ENCODE results near the gene ACSM3. TPM values are rescaled to one million over a fixed set of nuclear protein-coding genes. Genes with fewer than 3 reads are reported as not detected.

ACSM3 gene
- total and polyA plus RNA-seq, 2 experiments from 2014 or later, result 1.8 to 4.5 TPM

- no peaks in the 10 kb centered on the region for H3K27me3 ChIP-seq
- no peaks in the 10 kb centered on the region for H3K9me3 ChIP-seq (ENCODE audit: low read depth)
- H3K4me3 ChIP-seq, result peak within 1 kb of the TSS; percentile 58
- peaks cover 22% of the 10 kb centered on the region for H3K36me3 ChIP-seq
- TF ChIP-seq CTCF (IDR thresholded peaks at IDR 0.05; ENCODE audit: low read depth, low read length), result no peak
- H3K4me1 ChIP-seq (ENCODE audit: low read depth), result peaks cover 9% of the 10 kb centered on the region
- DNase-seq (ENCODE audit: low read depth in 1 of 2, low spot score in 1 of 2), result peak; percentile 95 to 97
- peak within 1 kb of the TSS; percentile 82 for H3K27ac ChIP-seq
These were observed 22.1 kb upstream of the ACSM3 start, which contains the start of gene THUMPD1 for GRCh38 chr16:20741554-20742285. THUMPD1 (minus strand) TSS chr16:20741818; CDS start chr16:20741739, 79 bp downstream.

- no peak overlapping the region for H3K27ac ChIP-seq
These were observed 20.2 kb upstream of the ACSM3 start for GRCh38 chr16:20743591-20743990.

GRCh38 chr16:20744922-20745440, 18.8 kb upstream of the ACSM3 start:
- no peak for TF ChIP-seq CTCF (IDR thresholded peaks at IDR 0.05; ENCODE audit: low read depth, low read length)
- H3K27me3 ChIP-seq, result no peaks in the 10 kb centered on the region
- H3K27ac ChIP-seq, result no peak overlapping the region
- H3K4me1 ChIP-seq (ENCODE audit: low read depth), result peaks cover 7% of the 10 kb centered on the region
- no peak overlapping the region for H3K4me3 ChIP-seq
- no peaks in the 10 kb centered on the region for H3K9me3 ChIP-seq (ENCODE audit: low read depth)
- peak in 1 of 2 donors; percentile 13 for DNase-seq (ENCODE audit: low read depth in 1 of 2, low spot score in 1 of 2)
- no peaks in the 10 kb centered on the region for H3K36me3 ChIP-seq

More at GRCh38 chr16:20743591-20743990, 20.2 kb upstream of the ACSM3 start:
- Histone ChIP-seq H3K4me3 (no peak overlapping the region), H3K9me3 (ENCODE audit: low read depth) (no peaks in the 10 kb centered on the region), H3K36me3 (peaks cover 3% of the 10 kb centered on the region), H3K4me1 (ENCODE audit: low read depth) (peaks cover 9% of the 10 kb centered on the region), H3K27me3 (no peaks in the 10 kb centered on the region)
- no peak for DNase-seq (ENCODE audit: low read depth in 1 of 2, low spot score in 1 of 2)
- TF ChIP-seq CTCF (IDR thresholded peaks at IDR 0.05; ENCODE audit: low read depth, low read length), result no peak

GRCh38 chr16:20746461-20746860, 17.4 kb upstream of the ACSM3 start:
- H3K36me3 ChIP-seq, result no peaks in the 10 kb centered on the region
- no peak for DNase-seq (ENCODE audit: low read depth in 1 of 2, low spot score in 1 of 2)
- H3K4me3 ChIP-seq, result no peak overlapping the region
- H3K27ac ChIP-seq, result no peak overlapping the region
- no peaks in the 10 kb centered on the region for H3K4me1 ChIP-seq (ENCODE audit: low read depth)
- no peaks in the 10 kb centered on the region for H3K27me3 ChIP-seq
- H3K9me3 ChIP-seq (ENCODE audit: low read depth), result no peaks in the 10 kb centered on the region
- TF ChIP-seq CTCF (IDR thresholded peaks at IDR 0.05; ENCODE audit: low read depth, low read length), result no peak

- DNase-seq (ENCODE audit: low read depth in 1 of 2, low spot score in 1 of 2), result no peak
- no peaks in the 10 kb centered on the region for H3K36me3 ChIP-seq
- TF ChIP-seq CTCF (IDR thresholded peaks at IDR 0.05; ENCODE audit: low read depth, low read length), result no peak
- no peak overlapping the region for H3K4me3 ChIP-seq
- no peaks in the 10 kb centered on the region for H3K9me3 ChIP-seq (ENCODE audit: low read depth)
- no peak overlapping the region for H3K27ac ChIP-seq
- H3K27me3 ChIP-seq, result no peaks in the 10 kb centered on the region
- H3K4me1 ChIP-seq (ENCODE audit: low read depth), result no peaks in the 10 kb centered on the region
These were observed 16.6 kb upstream of the ACSM3 start for GRCh38 chr16:20747030-20747816.

Measured in cardiac muscle cell (in vitro differentiated cells and primary cell).